HG03565 (cell line): ENCODE results near the gene P2RY14.

Experiments
- ATAC-seq: cut with Tn5 transposase; IDR thresholded peaks from one replicate; pipeline ENCODE4 v1.9.1; 2021; ENCODE audit warnings: mild to moderate bottlenecking, moderate library complexity; ENCODE audit not compliant: unreplicated experiment

P2RY14 gene

DNA sequence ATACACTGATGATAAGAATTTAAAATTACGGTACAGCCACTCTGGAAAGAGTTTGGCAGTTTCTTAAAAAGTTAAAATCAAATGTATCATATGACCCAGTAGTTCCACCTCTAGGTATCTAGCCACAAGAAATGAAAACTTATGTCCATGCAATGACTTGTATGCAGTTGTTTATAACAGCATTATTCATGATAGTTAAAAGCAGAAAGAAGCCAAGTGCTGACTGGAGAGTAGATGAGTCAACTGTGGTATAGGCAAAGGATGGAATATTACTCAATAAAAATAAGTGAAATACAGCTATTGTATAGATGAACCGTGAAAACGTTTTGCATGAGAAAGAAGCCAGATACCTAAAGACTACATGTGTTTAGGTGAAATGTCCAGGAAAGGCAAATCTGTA, 23.4 kb upstream of the P2RY14 start:
- no peak for ATAC-seq

- no peak for ATAC-seq
Measured at GRCh38 chr3:151300539-151300938, 22.2 kb upstream of the P2RY14 start.

- no peak for ATAC-seq
Measured at GRCh38 chr3:151299006-151299405, 20.7 kb upstream of the P2RY14 start.

DNA sequence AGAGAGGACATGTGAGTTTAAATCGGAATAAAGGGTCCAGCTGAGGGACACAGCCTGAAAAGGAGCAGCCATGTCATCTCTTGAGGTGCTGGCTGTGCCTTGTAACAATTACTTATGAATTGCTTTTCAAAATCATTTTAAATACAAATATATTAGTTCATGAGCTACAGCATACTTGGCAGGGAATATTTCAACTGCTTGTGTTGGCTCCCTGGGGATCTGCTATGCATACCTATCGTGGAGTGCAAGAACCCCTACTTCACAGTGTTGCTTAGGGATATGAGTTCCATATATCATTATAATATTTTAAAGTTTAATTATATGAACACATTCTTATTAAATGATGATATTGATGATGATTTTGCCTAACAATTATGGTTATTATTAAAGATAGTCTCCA, 19.1 kb upstream of the P2RY14 start:
- no peak for ATAC-seq

- no peak for ATAC-seq
Measured at GRCh38 chr3:151296226-151296625, 17.9 kb upstream of the P2RY14 start.

DNA sequence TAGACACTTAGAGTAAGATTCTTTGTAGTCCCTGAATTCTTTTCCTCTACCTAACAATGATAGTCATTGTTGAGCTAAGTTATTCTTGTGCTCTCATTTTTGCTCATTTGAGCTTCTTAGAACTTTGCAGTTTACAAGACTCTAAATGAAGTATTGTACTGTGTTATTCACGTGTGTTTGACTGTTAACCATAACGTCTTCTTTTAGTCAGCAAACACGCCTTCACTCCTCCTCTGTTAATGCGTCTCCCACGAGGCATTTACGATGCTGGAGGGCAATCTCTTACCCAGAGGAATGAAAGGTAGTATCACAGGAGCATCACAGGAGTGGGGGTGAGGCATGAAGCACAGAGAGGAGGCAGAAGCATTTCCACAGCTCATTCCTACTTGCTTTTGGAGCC, 14.8 kb upstream of the P2RY14 start:
- no peak for ATAC-seq

DNA sequence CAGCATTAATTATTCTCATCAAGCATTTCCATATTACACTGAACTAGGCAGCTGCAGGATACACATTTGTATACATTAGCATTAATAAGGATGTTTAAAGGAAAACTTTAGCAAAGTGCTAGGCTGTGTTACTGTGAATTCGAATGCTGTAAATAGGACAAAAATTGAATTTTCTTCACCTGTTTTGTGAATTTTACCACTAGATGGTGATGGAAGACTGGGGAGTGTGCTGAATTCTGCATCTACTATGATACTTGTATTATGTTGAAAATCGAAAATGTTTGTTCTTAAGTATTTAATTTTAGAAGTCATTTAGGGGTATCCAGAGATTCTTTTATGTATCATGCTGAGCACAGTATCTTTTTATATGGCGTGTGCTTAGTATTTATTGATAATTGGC, 12.3 kb upstream of the P2RY14 start:
- ATAC-seq: no peak

- no peak for ATAC-seq
Measured at GRCh38 chr3:151289445-151289844, 11.1 kb upstream of the P2RY14 start.

DNA sequence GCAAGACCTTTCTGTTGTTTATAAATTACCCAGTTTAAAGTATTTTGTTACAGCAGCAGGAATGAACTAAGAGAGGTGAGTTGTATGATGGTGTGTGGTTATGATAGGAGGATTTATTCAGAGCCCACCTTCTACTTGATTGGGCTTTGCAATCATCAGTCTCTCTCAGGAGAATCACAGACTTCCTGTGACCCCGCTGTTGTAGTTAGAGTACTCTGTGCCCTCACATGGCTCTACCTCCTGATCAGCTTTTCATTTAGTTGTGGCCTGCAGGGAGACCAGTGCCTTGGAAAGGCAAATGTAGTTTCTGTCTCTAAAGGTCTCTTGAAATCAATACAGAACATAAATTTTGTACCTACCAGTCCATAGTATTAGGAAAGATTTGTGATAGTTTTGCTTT, 7.6 kb upstream of the P2RY14 start:
- no peak for ATAC-seq

DNA sequence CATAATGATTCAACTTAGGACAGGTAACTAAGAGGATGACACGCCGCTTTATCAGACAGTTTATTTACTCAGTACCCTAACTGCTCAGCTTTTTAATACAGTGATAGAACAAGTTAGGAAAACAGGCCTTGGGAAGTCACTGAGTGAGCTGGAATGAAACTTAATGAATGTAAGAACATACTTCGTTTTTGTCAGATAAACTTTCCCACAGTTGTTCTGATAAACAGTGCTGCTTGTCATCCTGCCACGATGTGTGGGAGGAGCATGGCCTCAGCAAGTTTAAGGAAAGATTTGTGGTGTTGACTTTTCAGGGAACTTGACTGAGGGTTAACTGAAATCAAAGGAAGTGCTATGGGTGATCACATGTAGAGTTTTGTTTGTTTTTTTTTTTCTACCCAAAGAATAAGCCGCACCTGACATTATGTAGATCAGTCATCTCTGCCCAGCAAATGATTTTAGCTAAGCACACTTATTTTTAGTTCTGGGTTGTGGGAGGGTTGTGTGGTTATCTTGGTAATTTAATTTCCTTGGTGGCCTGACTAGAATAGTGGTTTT, 5.6 kb upstream of the P2RY14 start:
- ATAC-seq: no peak

- no peak for ATAC-seq
Measured at GRCh38 chr3:151283387-151283786, 5.0 kb upstream of the P2RY14 start.

DNA sequence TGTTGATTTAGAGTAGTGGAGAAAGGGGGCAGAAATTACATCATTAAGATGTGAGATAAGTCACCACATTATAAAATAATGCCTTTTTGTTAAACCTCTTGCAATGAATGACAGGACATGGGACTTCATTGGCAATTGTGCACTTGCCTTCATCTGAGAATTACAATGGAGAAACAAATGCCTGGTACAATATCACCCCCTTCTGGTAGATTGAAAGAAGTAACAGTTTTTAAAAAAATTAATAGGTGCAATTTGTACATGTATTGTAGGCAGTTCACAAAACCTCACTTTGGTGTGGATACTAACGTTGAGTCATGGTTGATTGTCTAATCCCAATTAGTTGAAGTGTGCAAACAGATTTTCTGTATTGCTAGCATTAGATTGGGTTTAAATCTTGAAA, 4.6 kb upstream of the P2RY14 start:
- ATAC-seq: peak; percentile 47

- no peak for ATAC-seq
Measured at GRCh38 chr3:151281671-151282324, 3.5 kb upstream of the P2RY14 start.

DNA sequence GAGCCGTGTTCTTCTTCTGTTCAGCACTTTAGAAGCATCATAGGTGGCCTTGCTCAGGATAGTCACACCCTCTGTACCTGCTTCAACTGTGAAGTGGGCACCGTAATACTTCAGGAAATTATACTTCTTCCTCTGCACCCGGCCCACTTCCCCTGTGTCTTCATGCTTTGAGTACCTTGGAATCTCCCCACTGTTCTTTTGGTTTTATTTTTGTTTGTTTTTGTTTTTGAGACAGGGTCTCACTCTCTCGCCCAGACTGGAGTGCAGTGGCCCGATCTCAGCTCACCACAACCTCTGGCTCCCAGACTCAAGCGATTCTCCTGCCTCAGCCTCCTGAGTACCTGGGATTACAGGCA, 1.7 kb downstream of the P2RY14 start:
- ATAC-seq: no peak

DNA sequence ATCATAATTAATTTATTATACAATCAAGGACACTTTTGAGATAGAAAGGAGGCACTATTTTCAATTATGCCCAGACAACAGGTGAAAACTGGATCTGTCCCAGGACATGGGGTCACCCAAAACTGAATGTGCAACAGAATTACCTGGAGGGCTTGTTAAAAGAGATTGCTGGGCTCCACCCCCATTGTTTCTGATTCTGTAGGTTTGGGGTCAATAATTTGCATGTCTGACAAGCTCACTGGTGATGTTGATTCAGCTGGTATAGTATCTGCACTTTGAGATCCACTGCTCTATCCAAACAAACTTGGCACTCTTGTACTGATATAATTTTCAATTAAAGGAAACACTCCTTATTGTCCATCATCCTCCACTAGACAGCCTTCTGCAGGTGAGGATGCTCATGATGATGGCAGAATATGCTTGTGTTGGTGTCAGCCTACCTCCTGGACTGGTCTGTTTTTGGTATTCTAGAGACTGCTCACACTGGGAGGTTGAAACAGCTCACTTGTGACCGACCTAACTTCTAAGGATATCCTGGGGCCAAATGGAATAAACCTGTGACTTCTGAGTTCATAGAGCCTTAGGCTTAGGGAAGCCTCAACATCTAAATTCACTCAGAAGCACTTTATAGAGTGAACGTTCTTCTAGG, 2.2 kb downstream of the P2RY14 start:
- ATAC-seq: no peak

- ATAC-seq: no peak
Measured at GRCh38 chr3:151275091-151275490, 3.3 kb downstream of the P2RY14 start.

DNA sequence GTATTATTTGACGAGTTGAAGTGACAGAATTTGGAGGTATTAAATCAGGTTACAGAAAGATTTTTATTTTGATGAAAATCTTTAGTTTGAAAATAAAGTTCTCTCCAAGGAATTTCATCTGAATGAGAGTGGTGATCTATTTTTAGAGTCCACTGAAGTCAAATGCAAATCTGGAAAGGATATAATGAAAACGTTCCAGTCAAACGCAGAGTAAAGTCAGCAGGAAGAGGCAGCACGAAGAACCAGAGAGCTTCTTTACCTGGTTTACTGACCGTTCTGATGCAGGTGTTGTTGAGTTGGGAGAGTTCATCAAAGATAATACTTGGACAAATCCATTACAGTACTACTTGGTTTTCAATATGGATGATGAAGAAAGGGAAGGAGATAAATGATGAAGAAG, 8.7 kb downstream of the P2RY14 start:
- ATAC-seq: no peak

GRCh38 chr3:151268267-151269235, 9.8 kb downstream of the P2RY14 start:
- peak; percentile 59 for ATAC-seq

- ATAC-seq: no peak
Measured at GRCh38 chr3:151267066-151267465, 11.3 kb downstream of the P2RY14 start.

GRCh38 chr3:151265866-151266265, 12.5 kb downstream of the P2RY14 start:
- ATAC-seq: peak; percentile 92

DNA sequence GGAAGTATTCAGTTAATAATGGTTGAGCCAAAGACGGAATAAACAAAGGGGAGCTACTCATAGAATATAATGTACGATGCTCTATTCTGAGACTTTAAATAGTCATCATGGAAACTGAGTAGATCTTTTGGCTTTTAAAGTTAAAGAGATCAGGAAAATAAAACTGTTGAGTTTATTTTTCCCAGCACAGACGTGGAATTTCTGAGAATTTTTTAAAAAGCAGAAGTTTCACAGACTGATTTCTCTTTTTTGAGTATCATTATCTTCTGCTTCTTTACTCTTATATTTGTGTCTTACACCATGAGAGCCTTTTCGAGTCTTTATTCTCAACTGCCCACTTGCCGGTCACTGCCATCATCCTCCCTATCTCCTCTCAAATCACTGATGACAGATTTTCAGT, 13.2 kb downstream of the P2RY14 start:
- ATAC-seq: no peak

DNA sequence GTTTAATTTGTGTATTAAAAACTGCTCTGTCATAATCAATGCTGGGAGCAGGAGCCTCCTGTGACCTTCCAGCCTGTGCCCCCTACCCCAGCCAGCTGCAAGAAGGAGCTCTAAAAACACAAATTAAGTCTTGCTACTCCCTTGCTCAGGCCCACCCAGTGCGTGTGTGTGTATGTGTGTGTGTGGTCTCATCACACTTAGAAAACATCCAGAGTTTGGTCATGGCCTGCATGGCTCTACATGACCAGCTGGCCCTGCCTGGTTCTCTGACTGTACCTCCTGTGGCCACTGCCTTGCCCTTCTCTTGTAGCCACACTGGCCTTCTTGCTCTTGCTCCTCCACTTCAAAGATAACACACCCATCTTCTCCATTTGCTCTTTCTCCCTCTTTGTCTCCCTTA, 13.7 kb downstream of the P2RY14 start:
- ATAC-seq: no peak
